ENCODE results near the gene LYZL2. TPM values are rescaled to one million over a fixed set of nuclear protein-coding genes. Genes with fewer than 3 reads are reported as not detected.

The LYZL2 gene
- total and polyA plus RNA-seq, 2 of the 8 experiments (the other 6 are each of a cell fraction or from before 2014, with no cell fraction given): not detected

DNA sequence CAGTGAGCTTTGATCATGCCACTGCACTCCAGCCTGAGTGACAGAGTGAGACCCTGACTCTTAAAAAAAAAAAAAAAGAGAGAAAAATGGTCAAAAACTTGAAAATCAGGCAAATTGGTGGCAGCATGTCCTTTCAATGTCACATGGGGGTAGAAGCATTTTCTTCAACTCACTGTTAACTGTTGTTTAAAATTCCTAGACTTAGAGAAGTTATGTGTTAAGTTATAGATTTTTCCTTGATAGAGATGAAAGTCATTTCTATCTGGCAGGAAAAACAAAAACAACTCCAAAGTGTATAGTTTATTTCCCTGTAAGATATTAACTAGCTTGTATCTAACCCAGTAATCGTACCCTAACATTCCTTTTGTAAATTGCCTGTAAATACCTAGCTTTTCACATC, 26.8 kb downstream of the LYZL2 start (continued):
- no peak for TF ChIP-seq ASH2L (IDR thresholded peaks at IDR 0.05; ENCODE audit: low read length)
- TF ChIP-seq KDM4A (IDR thresholded peaks at IDR 0.05; ENCODE audit: low read depth, low read length, severe bottlenecking): no peak
- no peak for TF ChIP-seq GABPA (IDR thresholded peaks at IDR 0.05; ENCODE audit: borderline replicate concordance, insufficient read depth, low read length)
- no peak for TF ChIP-seq CBX5 (IDR thresholded peaks at IDR 0.05; ENCODE audit: low read depth, low read length)
